Ramos (cell line): ENCODE measurements around the gene KLB.
"Not testable (repeated sequence)": the region's sequence is repeated elsewhere in the genome, so short reads cannot be mapped to it uniquely, and the experiment has no call there.

Experiments
- in situ Hi-C: fragments of 300-500 bp; cut with MboI; formaldehyde crosslinking; loops from one replicate; pipeline ENCODE4 v1.14.3; 2022; ENCODE audit warnings: low sequenced_read_pairs; ENCODE audit not compliant: unreplicated experiment

The KLB gene

GRCh38 chr4:39456946-39457763, 50.4 kb downstream of the KLB start:
- in situ Hi-C loops, result no loop called here

- in situ Hi-C loops, result not testable (repeated sequence)
These were observed 51.4 kb downstream of the KLB start for GRCh38 chr4:39458161-39458504.

GRCh38 chr4:39458505-39459300, 52.0 kb downstream of the KLB start, which contains the start of the genes LIAS and RPL9:
LIAS (plus strand) TSS chr4:39459056; CDS start chr4:39459118, 62 bp downstream.
RPL9 (minus strand) TSS chr4:39458922; CDS start chr4:39458439, 483 bp downstream.
- in situ Hi-C loops, result no loop called here

- in situ Hi-C loops, result no loop called here
These were observed 58.3 kb downstream of the KLB start for GRCh38 chr4:39464886-39465501.

- in situ Hi-C loops, result no loop called here
These were observed 60.0 kb downstream of the KLB start for GRCh38 chr4:39466747-39467146.

- in situ Hi-C loops, result no loop called here
These were observed 60.7 kb downstream of the KLB start for GRCh38 chr4:39467464-39467863.

GRCh38 chr4:39469429-39470077, 62.8 kb downstream of the KLB start:
- in situ Hi-C loops, result loop anchor here (10.0 kb wide), 1 partner anchor 505 kb away; the partner anchor contains the start of gene PDS5A

GRCh38 chr4:39470402-39470801, 63.7 kb downstream of the KLB start:
- in situ Hi-C loops, result loop anchor here (10.0 kb wide), 1 partner anchor 504 kb away; the partner anchor contains the start of gene PDS5A

- in situ Hi-C loops, result loop anchor here (10.0 kb wide), 1 partner anchor 502 kb away; the partner anchor contains the start of gene PDS5A
These were observed 65.7 kb downstream of the KLB start for GRCh38 chr4:39472396-39472795.

GRCh38 chr4:39476187-39476895, 69.6 kb downstream of the KLB start:
- in situ Hi-C loops, result loop anchor here (10.0 kb wide), 1 partner anchor 498 kb away; the partner anchor contains the start of gene PDS5A

GRCh38 chr4:39480251-39480650, 73.5 kb downstream of the KLB start:
- in situ Hi-C loops, result no loop called here

- in situ Hi-C loops, result no loop called here
These were observed 74.4 kb downstream of the KLB start for GRCh38 chr4:39480902-39481695.

GRCh38 chr4:39484582-39485272, 78.0 kb downstream of the KLB start:
- in situ Hi-C loops, result no loop called here

GRCh38 chr4:39486221-39486804, 79.6 kb downstream of the KLB start:
- in situ Hi-C loops, result no loop called here

- in situ Hi-C loops, result no loop called here
These were observed 83.6 kb downstream of the KLB start for GRCh38 chr4:39490322-39490721.

GRCh38 chr4:39494354-39494753, 87.6 kb downstream of the KLB start:
- in situ Hi-C loops, result no loop called here

GRCh38 chr4:39495446-39496213, 88.9 kb downstream of the KLB start:
- in situ Hi-C loops, result no loop called here
